Measurements from ENCODE around the gene SCUBE1. TPM values are rescaled to one million over a fixed set of nuclear protein-coding genes. Genes with fewer than 3 reads are reported as not detected.

The SCUBE1 gene
- total and polyA plus RNA-seq, 11 donors, result 0.04 to 0.40 (median 0.24) TPM; not detected in 1

DNA sequence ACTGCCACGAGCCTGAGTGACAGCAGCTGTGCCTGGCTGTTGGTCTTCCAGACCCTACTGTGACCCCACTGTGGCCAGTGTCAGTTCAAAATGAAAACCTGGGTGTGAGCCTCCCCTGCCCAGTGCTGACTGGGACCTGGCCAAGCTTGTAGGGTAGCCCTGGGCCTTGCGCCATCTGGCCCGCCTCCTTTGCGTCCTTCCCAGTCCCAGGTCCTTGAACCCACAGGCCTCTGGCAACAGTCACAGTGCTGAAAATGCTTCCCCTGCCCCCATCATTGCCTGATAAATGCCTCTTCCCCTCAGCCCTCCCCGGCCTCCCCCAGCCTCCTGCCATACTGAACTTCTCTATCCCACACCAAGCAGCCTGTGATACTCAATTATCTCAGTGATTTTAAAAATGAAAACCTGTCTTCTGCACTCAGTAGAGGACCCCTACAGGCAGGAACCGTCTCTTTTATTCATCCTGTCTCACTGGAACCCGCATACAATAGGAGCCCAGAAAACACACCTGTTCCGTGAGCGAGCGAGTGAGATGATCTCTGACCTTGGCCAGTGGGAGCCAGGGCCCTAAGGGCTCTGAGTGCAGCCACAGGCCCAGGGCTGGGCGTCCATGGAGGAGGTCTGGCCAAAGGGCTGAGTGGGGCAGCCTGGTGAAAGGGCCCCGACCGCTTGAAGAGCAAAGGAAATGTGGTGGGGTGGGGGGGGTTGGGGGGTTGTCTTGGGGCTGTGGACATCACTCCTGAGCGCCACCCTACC is 106.6 kb downstream of the SCUBE1 start:
- ATAC-seq, result peak; percentile 87 to 95 (median 90)
- H3K27ac ChIP-seq, result peak overlapping the region in 2 of 12 donors; percentile 16 to 24
- no peak for TF ChIP-seq POLR2A (IDR thresholded peaks at IDR 0.05)
- TF ChIP-seq, protein P1, sequence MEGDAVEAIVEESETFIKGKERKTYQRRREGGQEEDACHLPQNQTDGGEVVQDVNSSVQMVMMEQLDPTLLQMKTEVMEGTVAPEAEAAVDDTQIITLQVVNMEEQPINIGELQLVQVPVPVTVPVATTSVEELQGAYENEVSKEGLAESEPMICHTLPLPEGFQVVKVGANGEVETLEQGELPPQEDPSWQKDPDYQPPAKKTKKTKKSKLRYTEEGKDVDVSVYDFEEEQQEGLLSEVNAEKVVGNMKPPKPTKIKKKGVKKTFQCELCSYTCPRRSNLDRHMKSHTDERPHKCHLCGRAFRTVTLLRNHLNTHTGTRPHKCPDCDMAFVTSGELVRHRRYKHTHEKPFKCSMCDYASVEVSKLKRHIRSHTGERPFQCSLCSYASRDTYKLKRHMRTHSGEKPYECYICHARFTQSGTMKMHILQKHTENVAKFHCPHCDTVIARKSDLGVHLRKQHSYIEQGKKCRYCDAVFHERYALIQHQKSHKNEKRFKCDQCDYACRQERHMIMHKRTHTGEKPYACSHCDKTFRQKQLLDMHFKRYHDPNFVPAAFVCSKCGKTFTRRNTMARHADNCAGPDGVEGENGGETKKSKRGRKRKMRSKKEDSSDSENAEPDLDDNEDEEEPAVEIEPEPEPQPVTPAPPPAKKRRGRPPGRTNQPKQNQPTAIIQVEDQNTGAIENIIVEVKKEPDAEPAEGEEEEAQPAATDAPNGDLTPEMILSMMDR (IDR thresholded peaks at IDR 0.05), result no peak
- peak; percentile 77 to 90 (median 81) for DNase-seq
- peaks cover 0 to 43% (median 15%) of the 10 kb centered on the region in 12 donors for H3K4me1 ChIP-seq
- H3K4me3 ChIP-seq, result no peak overlapping the region
- no peaks in the 10 kb centered on the region for H3K36me3 ChIP-seq
- H3K9me3 ChIP-seq, result no peaks in the 10 kb centered on the region
- 46 to 65% (median 63%) methylated on average over 12 to 14 of the region's 14 CpGs for WGBS, 4 donors
- intact Hi-C loops (cut with DNase I), result loop anchor here in 3 of 10 donors (10.0 kb wide), 3 partner anchors 108 to 588 kb away; partner anchors contain the start of gene SCUBE1 (in 2 of the 3)
- peaks cover 0 to 12% (median 0%) of the 10 kb centered on the region in 9 donors for H3K27me3 ChIP-seq

DNA sequence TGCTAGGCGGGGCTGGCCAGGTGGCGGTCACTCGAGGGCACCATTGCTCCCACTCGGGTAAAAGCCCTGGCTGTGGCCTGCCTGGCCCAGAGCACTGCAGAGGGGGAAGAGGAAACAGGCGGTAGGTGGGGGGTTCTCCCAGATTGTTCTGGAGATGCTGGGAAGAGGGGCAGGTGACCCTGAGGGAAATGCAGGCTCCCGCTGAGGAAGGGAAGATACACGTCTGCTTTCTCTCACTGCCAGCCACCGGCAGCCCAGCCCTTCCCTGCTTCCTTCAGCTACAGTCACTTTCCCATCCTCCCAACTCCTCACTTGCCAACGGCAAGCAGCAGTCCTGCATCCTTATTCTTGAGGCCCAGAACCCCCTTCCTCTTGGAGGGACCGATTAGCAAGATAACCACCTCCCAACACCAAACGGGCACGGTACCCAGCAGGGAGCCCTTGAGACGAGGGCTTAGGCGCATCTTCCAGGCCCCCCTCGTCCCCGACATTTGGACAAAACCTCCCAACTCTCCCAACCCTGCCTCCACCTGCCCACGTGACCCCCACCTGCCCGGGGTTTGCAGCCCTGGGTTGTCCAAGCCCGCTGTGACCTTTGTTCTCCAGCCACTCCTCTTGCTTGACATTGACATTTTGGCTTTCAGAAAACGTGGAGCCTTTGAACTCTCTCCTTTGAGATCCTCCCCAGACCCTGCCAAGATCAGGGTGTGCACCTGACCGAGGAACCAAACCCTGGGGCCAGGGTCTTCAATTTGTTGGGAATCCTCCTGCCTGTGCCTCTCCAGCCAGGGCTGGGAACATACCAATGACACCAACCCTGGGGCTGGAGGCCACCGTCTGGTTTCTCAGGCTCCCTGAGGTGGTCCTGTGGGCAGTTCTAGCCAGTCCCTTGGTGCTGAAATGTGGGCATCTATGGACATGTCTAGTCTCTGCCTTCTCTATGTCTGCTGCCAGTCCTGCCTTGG is 107.4 kb downstream of the SCUBE1 start:
- H3K36me3 ChIP-seq, result no peaks in the 10 kb centered on the region
- 65 to 72% (median 68%) methylated on average over 22 of the region's 22 CpGs for WGBS, 4 donors

DNA sequence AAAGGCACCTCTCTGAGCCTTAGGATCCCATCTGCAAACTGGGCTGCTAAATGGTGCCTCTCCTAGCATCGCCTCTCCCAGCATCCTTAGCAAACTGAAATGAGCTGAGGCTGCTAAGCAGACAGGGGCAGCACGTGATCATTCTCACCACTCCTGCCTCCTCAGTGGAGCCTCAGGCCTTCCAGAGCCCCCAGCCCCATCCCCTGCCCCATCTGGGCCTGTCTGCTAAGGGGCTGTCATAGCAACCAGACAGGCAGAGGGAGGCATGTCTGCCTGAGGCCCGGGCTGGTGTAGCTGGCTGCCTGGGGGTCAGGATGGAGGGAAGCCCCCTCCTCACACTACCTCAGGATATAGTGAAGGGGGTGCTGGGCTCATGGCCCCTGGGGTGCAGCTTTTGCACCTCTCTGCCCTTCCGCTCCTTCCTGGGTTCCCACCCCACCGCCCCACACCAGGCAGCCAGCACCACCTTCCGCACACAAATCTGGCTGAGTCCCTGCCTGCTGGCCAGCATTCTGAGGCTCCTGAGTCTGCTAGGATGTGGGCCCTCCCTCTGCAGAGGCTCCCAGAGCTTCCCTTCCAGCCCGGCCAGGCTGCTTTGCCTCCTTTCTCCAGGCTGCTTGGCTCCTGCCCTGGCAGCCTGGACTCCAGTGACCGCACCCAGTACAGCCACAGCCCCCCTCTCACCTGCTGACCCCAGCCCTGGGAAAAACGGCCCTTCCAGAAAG is 108.7 kb downstream of the SCUBE1 start:
- Histone ChIP-seq H3K27ac (no peak overlapping the region), H3K36me3 (no peaks in the 10 kb centered on the region), H3K4me3 (no peak overlapping the region), H3K4me1 (peaks cover 0 to 45% (median 13%) of the 10 kb centered on the region in 12 donors), H3K27me3 (peaks cover 0 to 10% (median 0%) of the 10 kb centered on the region in 9 donors), H3K9me3 (no peaks in the 10 kb centered on the region)
- WGBS, 4 donors, result 70 to 83% (median 80%) methylated on average over 9 of the region's 9 CpGs
- DNase-seq (no peak), ATAC-seq (no peak)
- intact Hi-C loops (cut with DNase I), result loop anchor here in 7 of 10 donors (5.0 to 10.0 kb wide), 6 partner anchors 38 to 590 kb away; partner anchors contain the start of gene SCUBE1 (in 2 of the 7)
- no peak for TF ChIP-seq POLR2A (IDR thresholded peaks at IDR 0.05)
- TF ChIP-seq, protein P1 (IDR thresholded peaks at IDR 0.05), result no peak

More for the DNA sequence above, 107.4 kb downstream of the SCUBE1 start:
- DNase-seq (no peak), ATAC-seq (peak in 1 of 4 donors; percentile 21)
- Histone ChIP-seq H3K27me3 (peaks cover 0 to 17% (median 0%) of the 10 kb centered on the region in 9 donors), H3K27ac (no peak overlapping the region), H3K9me3 (no peaks in the 10 kb centered on the region), H3K4me1 (peaks cover 0 to 49% (median 15%) of the 10 kb centered on the region in 12 donors), H3K4me3 (no peak overlapping the region)
- intact Hi-C loops (cut with DNase I), result loop anchor here in 3 of 10 donors (10.0 kb wide), 3 partner anchors 109 to 589 kb away; partner anchors contain the start of gene SCUBE1 (in 2 of the 3)
- no peak for TF ChIP-seq POLR2A (IDR thresholded peaks at IDR 0.05)
- TF ChIP-seq, protein P1 (IDR thresholded peaks at IDR 0.05), result no peak
